Liver (tissue), 9 donors: ENCODE data around the gene FAM234B. TPM values are rescaled to one million over a fixed set of nuclear protein-coding genes. Genes with fewer than 3 reads are reported as not detected.

Experiments
- DNase-seq: peaks from one replicate; pipeline ENCODE4 v3.0.0-alpha.2; 2017; ENCODE audit warnings: low spot score
- H3K27ac ChIP-seq, 2 donors: one replicate each; pipeline ENCODE4 v1.7.0; 2013; ENCODE audit warnings: inconsistent platforms in 2 of 2, low read length in 2 of 2, control low read depth in 1 of 2, low read depth in 1 of 2, mild to moderate bottlenecking in 1 of 2
- H3K27me3 ChIP-seq, 4 donors: one replicate each; pipeline versions ENCODE4 v1.6.1 to v1.7.0; 2013; ENCODE audit warnings: low read length in 3 of 4, inconsistent platforms in 1 of 4, mild to moderate bottlenecking in 1 of 4, moderate library complexity in 1 of 4; ENCODE audit not compliant: control insufficient read depth in 4 of 4, insufficient read depth in 4 of 4
- H3K36me3 ChIP-seq, 4 donors: one replicate each; pipeline versions ENCODE4 v1.6.1 to v1.7.0; 2013; ENCODE audit warnings: low read length in 3 of 4, mild to moderate bottlenecking in 3 of 4, low read depth in 1 of 4, moderate library complexity in 1 of 4; ENCODE audit not compliant: control insufficient read depth in 4 of 4, insufficient read depth in 3 of 4
- H3K4me1 ChIP-seq, 4 donors: one replicate each; pipeline versions ENCODE4 v1.6.1 to v1.7.0; 2013; ENCODE audit warnings: low read length in 3 of 4, mild to moderate bottlenecking in 3 of 4, moderate library complexity in 1 of 4; ENCODE audit not compliant: control insufficient read depth in 4 of 4, insufficient read depth in 4 of 4
- H3K4me3 ChIP-seq, 3 donors: one replicate each; pipeline versions ENCODE4 v1.6.1 to v1.7.0; 2013; ENCODE audit warnings: low read length in 3 of 3, control low read depth in 1 of 3, low read depth in 1 of 3, mild to moderate bottlenecking in 1 of 3
- H3K9ac ChIP-seq, 2 donors: one replicate each; pipeline ENCODE4 v1.7.0; 2013; ENCODE audit warnings: low read length in 2 of 2, mild to moderate bottlenecking in 2 of 2, moderate library complexity in 2 of 2, control low read depth in 1 of 2, low read depth in 1 of 2
- H3K9me3 ChIP-seq, 4 donors: one replicate each; pipeline versions ENCODE4 v1.6.1 to v1.7.0; 2013; ENCODE audit warnings: low read length in 3 of 4; ENCODE audit not compliant: control insufficient read depth in 4 of 4
- ATF3 ChIP-seq: IDR thresholded peaks from 2 replicates; pipeline ENCODE4 v1.6.1; 2016; ENCODE audit warnings: antibody characterized with exemption
- CTCF ChIP-seq: fragments of 150-350 bp; IDR thresholded peaks from 2 replicates; pipeline ENCODE4 v1.5.1; 2017; ENCODE audit warnings: improper control_type of control experiment, low read depth, low read length; ENCODE audit not compliant: missing input control
- EGR1 ChIP-seq, 2 donors: IDR thresholded peaks; 2 replicates each; pipeline ENCODE4 v1.6.1; 2016 to 2018; ENCODE audit warnings: antibody characterized with exemption in 2 of 2, low read depth in 2 of 2
- FOXA1 ChIP-seq: IDR thresholded peaks from 2 replicates; pipeline ENCODE4 v1.6.1; 2016; ENCODE audit warnings: antibody characterized with exemption
- FOXA2 ChIP-seq: IDR thresholded peaks from 2 replicates; pipeline ENCODE4 v1.6.1; 2016; ENCODE audit warnings: antibody characterized with exemption
- GABPA ChIP-seq, 2 donors: IDR thresholded peaks in 1 of 2; conservative IDR thresholded peaks in 1 of 2; 2 replicates each; pipeline ENCODE4 v1.6.1; 2016; ENCODE audit warnings: antibody characterized with exemption in 2 of 2, mild to moderate bottlenecking in 1 of 2, moderate library complexity in 1 of 2
- HNF4A ChIP-seq, 2 donors: conservative IDR thresholded peaks; 2 replicates each; pipeline ENCODE4 v1.6.1; 2016; ENCODE audit warnings: antibody characterized with exemption in 2 of 2, mild to moderate bottlenecking in 2 of 2
- HNF4G ChIP-seq: IDR thresholded peaks from 2 replicates; pipeline ENCODE4 v1.6.1; 2016; ENCODE audit warnings: antibody characterized with exemption
- JUND ChIP-seq, 2 donors: IDR thresholded peaks; 2 replicates each; pipeline ENCODE4 v1.6.1; 2016; ENCODE audit warnings: antibody characterized with exemption in 2 of 2
- NR2F2 ChIP-seq: IDR thresholded peaks from 2 replicates; pipeline ENCODE4 v1.6.1; 2016; ENCODE audit warnings: antibody characterized with exemption
- RAD21 ChIP-seq, 2 donors: IDR thresholded peaks; 2 replicates each; pipeline ENCODE4 v1.6.1; 2016; ENCODE audit warnings: antibody characterized with exemption in 2 of 2, mild to moderate bottlenecking in 2 of 2
- SP1 ChIP-seq: IDR thresholded peaks from 2 replicates; pipeline ENCODE4 v1.6.1; 2018; ENCODE audit warnings: antibody characterized with exemption, mild to moderate bottlenecking
- TAF1 ChIP-seq: conservative IDR thresholded peaks from 2 replicates; pipeline ENCODE4 v1.6.1; 2016; ENCODE audit warnings: antibody characterized with exemption, mild to moderate bottlenecking
- YY1 ChIP-seq: IDR thresholded peaks from 2 replicates; pipeline ENCODE4 v1.6.1; 2016; ENCODE audit warnings: antibody characterized with exemption, mild to moderate bottlenecking
- WGBS: extraction: QIAGEN DNeasy Blood & Tissue Kit; methylation state at CpG from one replicate; pipeline ENCODE4 v1.1.7; 2013; 5-methylcytosine and 5-hydroxymethylcytosine counted together
- polyA plus RNA-seq, 2 donors: library from polyadenylated mRNA; stranded (reverse) in 1 of 2; unstranded in 1 of 2; fragments of 200-250 nt in 1 of 2; fragments of >200 nt in 1 of 2; fragmentation: Nextera tagmentation in 1 of 2; extraction: Ambion mirVana in 1 of 2; gene quantifications; one replicate each; pipeline versions ENCODE4 v1.2.1 to v1.2.3, GENCODE V29; 2013 to 2015
- total RNA-seq, 2 donors: library from RNA; depleted of rRNA; stranded (reverse); fragments of >200 nt; gene quantifications; one replicate each; pipeline ENCODE4 v1.2.3, GENCODE V29; 2014
- TF ChIP-seq, protein P1 (sequence below): IDR thresholded peaks from 2 replicates; pipeline ENCODE4 v1.6.1; 2016; ENCODE audit warnings: antibody characterized with exemption, mild to moderate bottlenecking
- TF ChIP-seq, protein P2 (sequence below): IDR thresholded peaks from 2 replicates; pipeline ENCODE4 v1.6.1; 2016; ENCODE audit warnings: antibody characterized with exemption
- donor health status: healthy.
- donor health status: healthy.
- donor health status: healthy.
- donor health status: healthy.
- donor health status: healthy.

FAM234B gene
- total and polyA plus RNA-seq, 4 donors: 1.7 to 8.0 (median 3.2) TPM

- Histone ChIP-seq H3K27me3 (no peaks in the 10 kb centered on the region), H3K36me3 (no peaks in the 10 kb centered on the region), H3K4me1 (no peaks in the 10 kb centered on the region), H3K9me3 (peaks cover 0 to under 1% (median under 1%) of the 10 kb centered on the region in 4 donors), H3K27ac (no peak overlapping the region), H3K4me3 (no peak overlapping the region), H3K9ac (no peak overlapping the region)
- TF ChIP-seq FOXA2: no peak
- no peak for TF ChIP-seq FOXA1
- no peak for TF ChIP-seq GABPA (IDR thresholded peaks at IDR 0.05 in 1 of 2, conservative IDR thresholded peaks at IDR 0.05 in 1 of 2)
- no peak for TF ChIP-seq RAD21 (IDR thresholded peaks at IDR 0.05)
- TF ChIP-seq TAF1: no peak
- TF ChIP-seq NR2F2: no peak
- TF ChIP-seq, protein P1, sequence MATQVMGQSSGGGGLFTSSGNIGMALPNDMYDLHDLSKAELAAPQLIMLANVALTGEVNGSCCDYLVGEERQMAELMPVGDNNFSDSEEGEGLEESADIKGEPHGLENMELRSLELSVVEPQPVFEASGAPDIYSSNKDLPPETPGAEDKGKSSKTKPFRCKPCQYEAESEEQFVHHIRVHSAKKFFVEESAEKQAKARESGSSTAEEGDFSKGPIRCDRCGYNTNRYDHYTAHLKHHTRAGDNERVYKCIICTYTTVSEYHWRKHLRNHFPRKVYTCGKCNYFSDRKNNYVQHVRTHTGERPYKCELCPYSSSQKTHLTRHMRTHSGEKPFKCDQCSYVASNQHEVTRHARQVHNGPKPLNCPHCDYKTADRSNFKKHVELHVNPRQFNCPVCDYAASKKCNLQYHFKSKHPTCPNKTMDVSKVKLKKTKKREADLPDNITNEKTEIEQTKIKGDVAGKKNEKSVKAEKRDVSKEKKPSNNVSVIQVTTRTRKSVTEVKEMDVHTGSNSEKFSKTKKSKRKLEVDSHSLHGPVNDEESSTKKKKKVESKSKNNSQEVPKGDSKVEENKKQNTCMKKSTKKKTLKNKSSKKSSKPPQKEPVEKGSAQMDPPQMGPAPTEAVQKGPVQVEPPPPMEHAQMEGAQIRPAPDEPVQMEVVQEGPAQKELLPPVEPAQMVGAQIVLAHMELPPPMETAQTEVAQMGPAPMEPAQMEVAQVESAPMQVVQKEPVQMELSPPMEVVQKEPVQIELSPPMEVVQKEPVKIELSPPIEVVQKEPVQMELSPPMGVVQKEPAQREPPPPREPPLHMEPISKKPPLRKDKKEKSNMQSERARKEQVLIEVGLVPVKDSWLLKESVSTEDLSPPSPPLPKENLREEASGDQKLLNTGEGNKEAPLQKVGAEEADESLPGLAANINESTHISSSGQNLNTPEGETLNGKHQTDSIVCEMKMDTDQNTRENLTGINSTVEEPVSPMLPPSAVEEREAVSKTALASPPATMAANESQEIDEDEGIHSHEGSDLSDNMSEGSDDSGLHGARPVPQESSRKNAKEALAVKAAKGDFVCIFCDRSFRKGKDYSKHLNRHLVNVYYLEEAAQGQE: no peak
- no peak for TF ChIP-seq YY1
- WGBS: 72% methylated on average over 6 of the region's 6 CpGs
- DNase-seq: no peak
Observed at GRCh38 chr12:13117029-13117428, 72.8 kb downstream of the FAM234B start.

GRCh38 chr12:13119826-13120225 is 75.6 kb downstream of the FAM234B start:
- TF ChIP-seq TAF1 (no peak), NR2F2 (no peak), FOXA2 (no peak), JUND (IDR thresholded peaks at IDR 0.05) (no peak), HNF4A (conservative IDR thresholded peaks at IDR 0.05) (no peak), HNF4G (no peak), SP1 (no peak), ATF3 (no peak), EGR1 (IDR thresholded peaks at IDR 0.05; ENCODE audit: low read depth in 2 of 2) (no peak), CTCF (no peak)
- TF ChIP-seq, protein P2, sequence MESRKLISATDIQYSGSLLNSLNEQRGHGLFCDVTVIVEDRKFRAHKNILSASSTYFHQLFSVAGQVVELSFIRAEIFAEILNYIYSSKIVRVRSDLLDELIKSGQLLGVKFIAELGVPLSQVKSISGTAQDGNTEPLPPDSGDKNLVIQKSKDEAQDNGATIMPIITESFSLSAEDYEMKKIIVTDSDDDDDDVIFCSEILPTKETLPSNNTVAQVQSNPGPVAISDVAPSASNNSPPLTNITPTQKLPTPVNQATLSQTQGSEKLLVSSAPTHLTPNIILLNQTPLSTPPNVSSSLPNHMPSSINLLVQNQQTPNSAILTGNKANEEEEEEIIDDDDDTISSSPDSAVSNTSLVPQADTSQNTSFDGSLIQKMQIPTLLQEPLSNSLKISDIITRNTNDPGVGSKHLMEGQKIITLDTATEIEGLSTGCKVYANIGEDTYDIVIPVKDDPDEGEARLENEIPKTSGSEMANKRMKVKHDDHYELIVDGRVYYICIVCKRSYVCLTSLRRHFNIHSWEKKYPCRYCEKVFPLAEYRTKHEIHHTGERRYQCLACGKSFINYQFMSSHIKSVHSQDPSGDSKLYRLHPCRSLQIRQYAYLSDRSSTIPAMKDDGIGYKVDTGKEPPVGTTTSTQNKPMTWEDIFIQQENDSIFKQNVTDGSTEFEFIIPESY: no peak
- no peaks in the 10 kb centered on the region for H3K4me1 ChIP-seq
- 89% methylated on average over 2 of the region's 2 CpGs for WGBS
- DNase-seq: no peak
- no peaks in the 10 kb centered on the region for H3K27me3 ChIP-seq
- no peaks in the 10 kb centered on the region for H3K9me3 ChIP-seq
- no peak overlapping the region for H3K9ac ChIP-seq
- H3K27ac ChIP-seq: no peak overlapping the region
- H3K36me3 ChIP-seq: no peaks in the 10 kb centered on the region
- no peak overlapping the region for H3K4me3 ChIP-seq
